HG02623 (cell line): ENCODE results near the gene SLCO3A1.

ENCODE experiments used
- ATAC-seq: cut with Tn5 transposase; IDR thresholded peaks from one replicate; pipeline ENCODE4 v1.9.1; 2021; ENCODE audit warnings: moderate library complexity; ENCODE audit not compliant: unreplicated experiment

The SLCO3A1 gene

DNA sequence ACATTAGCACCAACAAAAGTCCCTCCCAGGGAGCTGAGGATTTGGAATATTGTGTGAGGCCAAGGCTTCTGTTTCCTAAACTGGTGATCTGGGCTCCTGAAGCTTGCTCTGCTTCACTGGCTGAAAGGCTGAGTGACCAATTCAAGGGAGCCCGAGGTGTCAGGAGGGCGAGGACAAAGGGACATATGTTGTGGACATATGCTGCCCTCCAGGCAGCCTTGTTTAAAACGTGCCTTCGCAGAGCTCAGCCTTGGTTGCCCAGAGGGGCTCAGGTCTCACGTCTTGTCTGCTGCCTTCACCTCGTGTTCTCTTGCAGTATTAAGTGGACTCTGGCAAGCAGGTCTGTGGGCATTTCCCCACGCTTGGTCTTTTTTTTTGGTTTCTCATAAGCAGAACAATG is 7.0 kb downstream of the SLCO3A1 start:
- ATAC-seq: no peak

DNA sequence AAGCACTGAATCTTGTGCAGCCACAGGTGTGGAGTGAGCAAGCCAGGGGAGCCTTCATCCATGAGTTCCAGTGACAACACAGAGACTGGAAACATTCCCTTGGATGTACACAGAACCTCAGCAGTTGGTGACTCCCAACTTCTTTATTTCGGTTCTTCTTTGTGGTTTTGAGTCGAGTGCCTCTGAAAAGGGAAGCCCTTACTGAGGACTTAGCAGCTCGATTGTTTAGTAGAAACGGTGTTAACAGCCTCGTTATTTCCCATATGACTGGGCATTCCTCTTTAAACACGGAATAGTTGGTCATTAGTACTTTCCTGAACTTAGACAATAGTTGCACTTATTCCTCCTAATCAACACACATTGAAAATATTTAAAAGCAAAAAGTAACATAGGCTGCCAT is 7.7 kb downstream of the SLCO3A1 start:
- ATAC-seq: no peak

DNA sequence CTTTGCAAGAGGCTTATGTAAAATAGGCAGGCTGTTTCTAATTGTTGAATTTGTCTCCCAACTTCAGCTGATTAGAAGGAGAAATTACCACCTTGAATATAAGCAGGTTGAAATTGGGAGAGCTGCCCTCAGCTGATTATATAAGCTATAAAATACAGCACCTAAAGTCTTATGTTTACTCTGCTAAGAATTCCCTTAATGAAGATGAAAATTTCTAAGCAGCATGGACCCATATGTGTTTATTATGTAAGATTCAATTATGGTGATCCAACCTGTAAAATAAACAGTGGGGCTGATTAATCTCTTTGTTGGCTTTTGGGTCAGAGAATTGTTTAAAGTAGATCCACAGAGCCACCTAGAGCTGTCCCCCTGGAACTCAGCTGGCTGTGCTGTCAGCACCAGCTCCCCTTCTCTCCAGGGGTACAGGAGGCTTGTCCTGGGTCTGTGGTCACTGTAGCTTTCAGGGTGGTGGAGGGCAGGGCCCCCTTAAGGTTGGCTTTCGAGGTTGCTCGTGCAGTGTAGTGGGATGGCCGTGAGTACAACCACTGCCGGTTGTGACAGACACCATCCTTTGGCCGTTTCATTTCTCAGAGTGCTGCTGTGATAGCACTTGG is 9.5 kb downstream of the SLCO3A1 start:
- no peak for ATAC-seq

DNA sequence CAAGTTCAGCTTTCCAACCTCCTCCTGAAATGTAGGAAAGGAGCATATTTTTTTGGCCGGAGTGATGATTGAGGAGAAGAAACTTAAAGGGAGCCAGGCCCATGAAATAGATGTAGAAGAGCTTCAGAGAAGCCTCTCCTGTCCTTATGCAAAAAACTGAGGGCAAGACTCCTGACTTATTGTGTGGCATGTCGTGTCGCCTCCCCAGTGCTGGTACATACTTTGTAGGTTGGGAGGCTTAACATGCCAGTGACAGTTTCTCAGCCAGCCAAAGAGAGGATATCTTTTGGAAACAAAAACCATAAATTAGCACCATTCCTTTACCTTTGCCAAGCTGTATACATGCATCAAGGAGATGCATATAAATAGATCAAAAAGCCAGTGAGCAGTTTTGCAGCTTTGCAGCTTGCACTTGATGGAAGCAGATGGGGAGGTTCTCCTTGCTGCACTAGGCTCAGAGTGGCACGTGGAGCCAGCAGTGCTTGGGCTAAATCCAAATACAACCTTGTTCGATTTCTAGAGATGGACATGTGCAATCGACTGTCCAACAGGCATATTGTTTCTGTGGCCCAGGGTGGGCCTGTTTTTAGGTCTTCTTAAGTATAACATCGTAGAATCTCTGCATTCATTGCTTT is 10.2 kb downstream of the SLCO3A1 start:
- no peak for ATAC-seq

DNA sequence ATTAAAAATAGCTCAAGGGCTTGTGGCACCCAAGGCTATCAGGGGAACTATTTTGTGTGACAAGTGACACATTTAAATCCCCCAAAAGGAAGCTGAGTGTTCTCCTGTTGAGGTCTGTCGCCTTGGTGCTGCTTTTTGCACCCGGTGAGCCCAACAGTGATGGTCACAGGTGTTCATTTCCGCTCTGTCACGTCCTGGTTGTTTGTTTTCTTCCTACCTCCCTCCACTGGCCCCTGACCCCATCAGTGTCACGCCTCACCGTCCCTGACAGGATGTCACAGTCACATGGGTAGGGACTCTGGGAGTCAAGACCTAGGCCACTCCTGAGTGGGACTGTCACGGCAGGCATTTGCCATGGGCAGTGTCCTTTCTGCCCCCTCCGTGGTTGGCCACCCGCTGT is 11.2 kb downstream of the SLCO3A1 start:
- ATAC-seq: no peak

DNA sequence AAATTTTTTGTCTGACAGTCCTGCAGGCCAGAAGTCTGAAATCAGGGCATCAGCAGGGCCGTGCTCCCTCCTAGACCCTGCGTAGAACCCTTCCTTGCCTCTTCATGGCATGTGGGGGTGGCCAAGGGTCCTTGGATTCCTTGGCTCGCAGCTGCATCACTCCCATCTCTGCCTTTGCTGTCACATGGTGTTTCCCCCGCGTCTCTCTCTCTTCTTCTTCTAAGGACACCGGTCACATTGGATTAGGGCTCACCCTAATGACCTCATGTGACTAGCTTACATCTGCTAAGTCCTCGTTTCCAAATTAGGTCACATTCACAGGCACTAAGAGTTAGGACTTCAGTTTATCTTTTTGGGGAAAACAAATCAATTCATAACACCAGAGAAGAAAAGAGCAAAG is 12.0 kb downstream of the SLCO3A1 start:
- ATAC-seq: no peak

DNA sequence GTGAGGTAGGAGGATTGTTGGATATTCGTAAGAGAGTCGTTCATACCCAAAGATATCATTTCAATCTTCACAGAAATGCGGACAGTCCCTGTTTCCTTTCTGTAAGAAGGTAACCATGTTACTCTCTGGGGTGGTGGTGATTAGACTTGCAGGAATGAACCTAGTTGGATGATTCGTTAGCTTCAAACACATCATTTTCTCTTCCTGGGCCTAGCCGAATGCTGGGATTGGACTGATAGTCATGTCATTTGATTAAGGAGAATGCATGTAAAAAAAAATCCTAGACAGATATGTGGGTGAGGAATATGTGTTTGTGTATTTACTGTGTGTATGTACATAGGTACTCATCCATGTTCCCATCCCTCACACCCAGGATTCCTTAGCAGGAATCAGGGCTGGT is 12.4 kb downstream of the SLCO3A1 start:
- ATAC-seq: no peak

DNA sequence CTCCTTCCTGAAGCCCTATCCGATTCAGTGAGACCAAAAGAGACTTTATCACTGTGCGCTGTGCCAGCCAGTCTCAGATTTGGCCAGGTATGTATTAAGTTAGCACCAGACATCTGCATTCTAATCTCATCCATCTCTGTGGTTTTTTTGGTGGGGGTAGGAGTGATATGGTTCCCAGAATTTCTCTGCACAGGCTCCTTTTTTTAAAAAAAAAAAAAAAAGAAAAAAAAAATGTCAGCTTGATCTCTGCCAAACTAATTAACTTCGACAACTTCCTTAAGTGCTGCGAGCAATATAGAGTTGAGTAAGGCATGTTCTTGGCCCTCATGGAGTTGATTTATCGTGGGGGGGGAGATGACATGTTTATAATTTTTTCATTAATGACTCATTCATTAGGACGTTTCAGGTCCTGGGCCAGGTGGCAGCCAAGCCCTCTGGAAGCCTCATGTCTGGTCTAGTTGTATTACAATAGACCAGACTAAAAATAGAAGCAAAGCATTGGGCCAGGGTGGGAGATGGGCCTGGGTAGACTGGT is 12.9 kb downstream of the SLCO3A1 start:
- ATAC-seq: no peak

DNA sequence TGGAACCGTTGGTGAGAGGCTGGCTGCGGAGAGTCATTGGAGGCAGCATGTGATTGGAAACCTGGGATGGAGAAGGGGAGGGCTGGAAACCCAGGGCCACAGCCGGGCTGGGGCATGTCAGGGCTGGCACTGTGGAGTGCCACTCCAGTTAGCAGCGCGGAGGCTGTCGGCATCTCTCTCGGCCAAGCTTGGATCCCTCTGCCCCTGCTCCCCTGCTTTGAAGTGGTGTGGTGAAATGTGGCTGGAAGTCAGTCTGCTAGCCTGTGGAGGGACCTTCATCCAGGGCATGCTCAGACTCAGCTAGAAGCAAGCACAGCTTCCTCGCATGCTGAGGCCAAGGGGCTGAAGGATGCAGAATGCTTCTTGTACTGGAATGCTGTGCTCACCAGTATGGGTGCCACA is 13.5 kb downstream of the SLCO3A1 start:
- no peak for ATAC-seq

DNA sequence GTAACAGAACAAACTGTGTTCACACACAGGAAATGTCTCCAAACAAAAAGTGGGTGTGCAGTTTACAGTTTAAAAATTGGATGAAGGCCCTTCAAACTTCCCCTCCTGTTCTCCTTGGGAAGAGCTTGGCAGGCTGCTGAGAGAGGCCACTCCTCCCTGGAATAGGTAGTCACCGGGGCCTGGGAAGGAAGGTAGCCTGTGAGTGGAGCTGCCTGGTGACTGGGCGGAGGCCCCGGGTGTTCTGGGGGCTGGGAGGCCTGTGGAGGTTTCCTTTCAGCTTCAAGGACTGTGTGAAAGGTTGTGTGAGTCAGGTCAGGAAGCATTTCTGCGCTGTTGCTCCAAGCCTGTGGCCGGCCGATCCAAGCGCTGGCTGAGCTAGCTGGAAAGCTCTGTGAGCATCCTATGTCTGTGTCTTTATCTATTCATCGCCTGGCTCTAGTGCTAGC is 14.1 kb downstream of the SLCO3A1 start:
- no peak for ATAC-seq

DNA sequence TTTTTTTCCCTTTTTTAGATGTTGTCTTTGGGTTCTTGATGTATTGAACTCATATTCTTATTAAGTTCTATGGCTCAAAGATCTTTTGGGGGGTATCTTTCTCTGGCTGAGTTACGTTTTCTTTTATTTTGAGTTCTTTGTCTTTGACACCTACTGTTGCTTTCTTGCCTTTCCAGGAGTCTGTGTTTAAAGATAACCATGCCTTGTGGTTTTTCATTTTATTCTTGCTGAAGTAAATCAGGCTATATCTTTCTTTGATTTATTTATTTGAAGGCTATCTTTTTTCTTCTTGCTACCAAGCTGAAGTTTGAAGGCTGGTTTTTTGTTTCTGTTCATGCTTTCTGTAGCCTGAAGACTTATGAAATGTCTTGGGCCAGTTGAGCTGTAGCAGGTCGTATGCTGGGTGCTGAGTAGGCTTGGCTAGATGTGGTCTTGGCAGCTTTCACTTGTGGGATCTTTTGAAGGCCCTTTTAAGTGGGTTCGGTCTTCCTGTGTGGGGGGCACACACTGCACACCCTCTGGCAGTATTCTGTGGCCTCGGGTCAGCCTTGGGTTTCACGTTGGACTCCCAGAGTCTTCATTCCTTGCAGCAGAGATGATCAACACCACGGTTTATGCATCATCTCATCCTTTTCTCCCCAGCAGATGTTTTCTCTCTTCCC is 17.5 kb downstream of the SLCO3A1 start:
- ATAC-seq: no peak

DNA sequence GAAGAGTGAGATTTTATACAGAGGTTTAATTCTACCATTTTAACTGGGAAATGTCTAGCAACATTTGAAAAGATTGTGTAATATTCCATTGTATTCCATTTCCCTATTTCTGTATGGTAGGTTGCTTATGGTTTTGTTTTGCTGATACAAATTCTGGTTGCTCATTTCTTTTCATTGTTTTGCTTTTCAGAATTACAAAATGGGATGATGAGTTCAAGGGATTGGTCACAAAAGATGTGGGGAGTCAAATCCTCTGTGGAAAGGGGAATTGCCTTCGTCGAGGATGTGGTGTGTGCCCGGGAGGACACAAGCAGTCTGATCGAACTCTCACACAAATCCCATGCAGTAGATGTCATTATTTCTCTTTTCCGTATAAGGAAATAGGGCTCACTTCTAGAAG is 18.3 kb downstream of the SLCO3A1 start:
- ATAC-seq: no peak

DNA sequence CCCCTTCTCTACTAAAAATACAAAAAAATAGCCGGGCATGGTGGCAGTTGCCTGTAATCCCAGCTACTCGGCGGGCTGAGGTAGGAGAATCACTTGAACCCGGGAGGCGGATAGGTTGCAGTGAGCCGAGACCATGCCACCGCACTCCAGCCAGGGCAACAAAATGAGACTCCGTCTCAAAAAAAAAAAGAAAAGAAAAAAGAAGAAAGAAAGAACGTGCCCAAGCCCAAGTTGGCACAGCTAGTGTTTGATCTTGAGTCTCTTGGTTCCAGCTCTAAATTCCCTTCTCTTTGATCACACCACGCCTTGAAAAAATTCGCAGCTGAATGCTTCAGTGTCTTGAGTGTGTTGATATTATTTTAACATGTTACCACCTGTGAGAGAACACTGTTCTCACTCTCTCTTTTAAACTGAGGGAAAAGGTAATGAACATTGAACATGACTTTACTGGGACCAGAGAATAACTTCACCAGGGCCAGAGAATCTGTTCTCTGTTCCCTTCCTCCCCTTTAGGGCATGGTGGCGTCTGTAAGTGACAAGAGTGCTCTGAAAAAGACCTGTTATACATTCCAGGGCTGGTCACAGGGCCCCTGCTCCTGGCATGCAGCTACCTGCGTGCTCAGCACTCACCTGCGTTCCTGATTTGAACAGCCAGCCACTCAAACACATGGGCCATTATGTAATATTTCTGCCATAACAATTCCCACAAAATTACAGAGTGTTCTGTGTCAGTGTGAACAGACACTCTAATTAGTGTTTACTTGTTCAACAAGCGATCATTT is 19.0 kb downstream of the SLCO3A1 start:
- ATAC-seq: no peak

DNA sequence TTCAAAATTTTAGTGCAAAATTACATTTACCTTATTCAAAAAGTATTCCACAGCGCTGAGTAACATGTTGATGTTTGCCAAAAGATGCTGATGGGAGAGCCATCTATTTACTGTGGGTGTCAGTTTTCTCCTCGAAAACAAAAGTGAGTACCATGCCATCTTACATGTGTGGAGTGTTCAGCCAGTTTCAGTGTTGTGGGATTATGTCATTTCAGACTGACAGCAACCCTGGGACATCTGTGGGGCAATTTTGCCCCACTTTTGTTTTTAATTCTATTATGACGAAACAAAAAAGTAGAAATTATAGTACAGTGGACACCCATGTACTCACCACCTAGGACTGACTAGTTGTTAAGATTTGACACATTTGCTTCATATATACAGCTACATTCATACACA is 19.6 kb downstream of the SLCO3A1 start:
- ATAC-seq: no peak

DNA sequence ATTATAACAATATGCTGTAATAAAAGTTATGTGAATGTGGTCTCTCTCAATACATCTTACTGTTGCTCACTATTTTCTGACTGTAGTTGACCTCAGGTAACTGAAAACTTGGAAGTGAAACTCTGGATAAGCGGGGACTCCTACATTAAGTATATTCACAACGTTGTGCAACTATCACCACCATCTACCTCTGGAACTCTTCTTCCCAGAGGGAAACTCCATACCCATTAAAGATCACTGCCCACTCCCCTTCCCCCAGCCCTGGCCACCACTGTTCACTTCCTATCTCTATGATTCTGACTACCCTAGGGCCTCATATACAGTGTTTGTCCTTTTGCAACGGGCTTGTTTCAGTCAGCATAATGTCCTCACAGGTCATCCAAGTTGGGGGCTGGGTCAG is 20.7 kb downstream of the SLCO3A1 start:
- no peak for ATAC-seq

DNA sequence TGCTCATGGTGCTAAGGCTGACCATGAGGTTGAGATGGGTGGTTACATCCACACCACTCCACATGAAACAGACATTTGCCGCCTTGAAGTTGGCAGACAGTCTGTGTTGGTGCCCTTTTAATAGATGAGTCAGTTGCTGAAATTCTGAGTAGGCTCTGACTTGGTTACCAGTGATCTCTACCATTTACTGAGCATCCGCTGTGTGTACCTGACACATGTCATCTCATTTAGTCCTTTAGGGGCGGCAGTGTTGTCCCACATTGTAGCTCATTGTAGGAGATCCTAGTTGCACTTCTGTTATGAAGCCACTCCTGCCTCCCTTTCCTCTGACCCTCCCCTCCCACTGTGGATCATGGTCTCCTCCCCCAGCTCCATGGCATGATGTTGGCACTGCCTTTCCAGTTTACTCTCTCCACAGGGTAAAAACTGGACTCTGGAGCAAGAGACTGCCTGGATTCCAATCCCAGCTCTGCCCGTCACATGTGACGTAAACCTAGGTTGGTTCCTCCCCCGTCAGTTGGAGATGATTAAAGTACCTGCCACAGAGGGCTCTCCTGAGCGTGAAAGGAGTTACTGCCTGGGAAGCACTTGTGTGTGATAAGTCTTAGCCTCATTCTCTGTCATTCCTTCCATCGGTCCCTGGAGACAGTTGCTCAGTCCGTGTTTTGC is 21.6 kb downstream of the SLCO3A1 start:
- ATAC-seq: no peak

DNA sequence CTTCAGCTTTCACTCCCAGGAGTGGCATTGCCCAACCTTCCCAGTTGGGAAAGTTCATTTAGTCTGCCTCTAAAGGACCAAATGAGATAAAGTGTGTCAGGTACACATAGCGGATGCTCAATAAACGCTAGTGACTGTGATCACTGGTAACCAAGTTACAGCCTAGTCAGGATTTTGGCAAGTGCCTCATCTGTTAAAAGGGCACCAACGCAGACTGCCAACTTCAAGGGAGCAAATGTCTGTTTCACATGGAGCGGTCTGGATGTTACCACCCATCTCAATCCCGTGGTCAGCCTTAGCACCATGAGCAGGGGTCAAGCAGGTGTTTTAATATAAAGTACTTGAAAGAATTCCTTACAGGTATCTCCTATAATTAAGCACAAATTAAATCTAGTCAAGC is 22.7 kb downstream of the SLCO3A1 start:
- no peak for ATAC-seq

DNA sequence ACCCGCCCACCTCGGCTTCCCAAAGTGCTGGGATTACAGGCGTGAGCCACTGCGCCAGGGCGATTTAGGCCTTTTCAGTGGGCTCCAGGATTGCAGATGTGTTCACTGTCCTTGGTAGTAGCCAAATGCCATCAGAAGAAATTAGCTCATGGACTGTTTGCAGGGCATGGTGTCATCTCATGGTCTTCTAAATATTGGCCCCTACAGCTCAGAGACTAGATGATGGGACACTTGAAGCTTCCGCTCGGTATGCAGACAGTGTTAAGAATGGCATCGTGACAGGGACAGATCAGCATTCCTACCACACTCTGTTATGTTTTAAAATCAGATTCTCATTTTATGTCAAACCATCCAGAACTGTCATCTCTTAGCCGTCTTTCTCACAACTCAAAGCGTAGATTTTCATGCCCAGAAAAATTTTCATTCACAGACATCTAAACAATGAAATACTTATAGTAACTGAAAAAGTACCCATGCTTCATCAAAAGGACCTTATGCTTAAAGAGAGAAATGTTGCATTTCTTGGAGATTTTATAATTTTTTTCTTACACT is 24.9 kb downstream of the SLCO3A1 start:
- no peak for ATAC-seq

DNA sequence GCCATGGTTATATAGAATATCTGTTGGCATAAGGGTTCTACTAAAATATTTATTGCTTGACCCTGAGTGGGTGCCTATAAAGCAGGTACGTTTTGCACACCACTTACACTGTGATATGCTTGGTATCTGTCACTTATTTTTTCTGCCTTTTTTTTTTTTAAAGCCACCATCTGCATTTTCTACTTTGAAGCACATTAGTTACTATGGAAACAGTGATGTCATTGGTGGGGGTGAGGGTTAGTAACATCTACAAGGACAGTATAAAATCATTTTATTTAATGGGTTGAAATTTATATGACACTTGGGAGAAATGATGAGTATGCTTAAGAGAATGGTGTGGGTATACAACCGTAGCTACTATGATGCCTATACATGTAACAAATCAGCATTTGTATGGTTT is 25.6 kb downstream of the SLCO3A1 start:
- ATAC-seq: no peak

DNA sequence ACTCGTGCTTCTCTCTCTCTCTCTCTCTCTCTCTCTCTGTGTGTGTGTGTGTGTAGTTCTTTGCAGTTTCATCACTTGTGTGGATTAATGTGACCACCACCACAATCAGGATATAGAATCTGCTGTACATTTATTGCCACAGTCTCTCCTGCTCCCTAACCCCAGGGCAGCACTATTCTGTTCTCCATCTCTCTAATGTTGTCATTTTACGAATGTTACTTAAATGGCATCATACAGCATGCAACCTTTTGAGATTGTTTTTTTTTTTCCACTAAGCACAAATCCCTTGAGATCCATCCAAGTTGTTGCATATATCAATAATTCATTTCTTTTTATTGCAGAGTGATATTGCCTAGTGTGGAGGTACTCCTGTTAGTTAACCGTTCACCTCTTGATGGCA is 26.9 kb downstream of the SLCO3A1 start:
- no peak for ATAC-seq
